Astrocyte (in vitro differentiated cells and primary cell): Measurements from ENCODE around the gene COX7B2. TPM values are rescaled to one million over a fixed set of nuclear protein-coding genes. Genes with fewer than 3 reads are reported as not detected.

ENCODE experiments used
- DNase-seq: peaks from one replicate; pipeline ENCODE4 v3.0.0-alpha.2; 2010; ENCODE audit warnings: low read depth
- FAIRE-seq: peaks from 2 replicates; lab custom pipeline; 2011; peaks lifted over from hg19 to GRCh38; lab: Jason Lieb, UNC
- H2AFZ ChIP-seq: 2 replicates; pipeline ENCODE4 v1.6.0; 2012; ENCODE audit warnings: low read depth, low read length, inconsistent platforms
- H3K27ac ChIP-seq: 2 replicates; pipeline ENCODE4 v1.5.1; 2011; ENCODE audit warnings: low read depth, low read length, inconsistent platforms
- H3K27me3 ChIP-seq: 2 replicates; pipeline ENCODE4 v1.6.0; 2011; ENCODE audit warnings: low read length, inconsistent platforms; ENCODE audit not compliant: insufficient read depth
- H3K36me3 ChIP-seq: 2 replicates; pipeline ENCODE4 v1.5.1; 2011; ENCODE audit warnings: low read length, inconsistent platforms; ENCODE audit not compliant: insufficient read depth
- H3K4me1 ChIP-seq: 2 replicates; pipeline ENCODE4 v1.5.1; 2011; ENCODE audit warnings: low read length, inconsistent platforms; ENCODE audit not compliant: insufficient read depth
- H3K4me2 ChIP-seq: 2 replicates; pipeline ENCODE4 v1.6.0; 2012; ENCODE audit warnings: low read length, inconsistent platforms
- H3K4me3 ChIP-seq: 2 replicates; pipeline ENCODE4 v1.5.1; 2011; ENCODE audit warnings: low read depth, mild to moderate bottlenecking, low read length, inconsistent platforms; ENCODE audit not compliant: insufficient read depth
- H3K79me2 ChIP-seq: 2 replicates; pipeline ENCODE4 v1.6.0; 2012; ENCODE audit warnings: mild to moderate bottlenecking, low read length, inconsistent platforms; ENCODE audit not compliant: insufficient read depth
- H3K9ac ChIP-seq: 2 replicates; pipeline ENCODE4 v1.6.0; 2012; ENCODE audit warnings: mild to moderate bottlenecking, low read length, inconsistent platforms
- H3K9me3 ChIP-seq: 2 replicates; pipeline ENCODE4 v1.5.1; 2012; ENCODE audit warnings: low read depth, mild to moderate bottlenecking, low read length, inconsistent platforms; ENCODE audit not compliant: insufficient read depth
- H4K20me1 ChIP-seq: 2 replicates; pipeline ENCODE4 v1.6.0; 2012; ENCODE audit warnings: low read length, inconsistent platforms; ENCODE audit not compliant: insufficient read depth
- H3K27ac Mint-ChIP-seq: one replicate; pipeline ENCODE4 v1.8.0; 2021; ENCODE audit warnings: mild to moderate bottlenecking, mixed read lengths; ENCODE audit not compliant: unreplicated experiment
- H3K27me3 Mint-ChIP-seq: one replicate; pipeline ENCODE4 v1.8.0; 2021; ENCODE audit warnings: low read depth, mixed read lengths; ENCODE audit not compliant: unreplicated experiment
- H3K36me3 Mint-ChIP-seq: one replicate; pipeline ENCODE4 v1.8.0; 2021; ENCODE audit warnings: low read depth, mixed read lengths; ENCODE audit not compliant: unreplicated experiment
- H3K4me1 Mint-ChIP-seq: one replicate; pipeline ENCODE4 v1.8.0; 2021; ENCODE audit warnings: low read depth, mixed read lengths; ENCODE audit not compliant: unreplicated experiment
- H3K4me3 Mint-ChIP-seq: one replicate; pipeline ENCODE4 v1.8.0; 2021; ENCODE audit warnings: mild to moderate bottlenecking, moderate library complexity, mixed read lengths; ENCODE audit not compliant: unreplicated experiment
- H3K9me3 Mint-ChIP-seq: one replicate; pipeline ENCODE4 v1.8.0; 2021; ENCODE audit warnings: mild to moderate bottlenecking, mixed read lengths; ENCODE audit not compliant: unreplicated experiment
- EZH2 ChIP-seq: IDR thresholded peaks from 2 replicates; pipeline ENCODE4 v1.6.1; 2012; ENCODE audit warnings: mild to moderate bottlenecking, low read length, inconsistent platforms; ENCODE audit not compliant: insufficient read depth
- total RNA-seq: library from RNA; stranded (reverse); gene quantifications from 2 replicates; pipeline ENCODE4 v1.2.1, GENCODE V29; 2021
- TF ChIP-seq, protein P1 (sequence below): IDR thresholded peaks from 2 replicates; pipeline ENCODE4 v1.5.1; 2011; ENCODE audit warnings: low read depth, mild to moderate bottlenecking, inconsistent platforms, low read length, moderate library complexity; ENCODE audit not compliant: insufficient read depth

Gene COX7B2
- total RNA-seq, 1 donor from 2014 or later, result not detected

DNA sequence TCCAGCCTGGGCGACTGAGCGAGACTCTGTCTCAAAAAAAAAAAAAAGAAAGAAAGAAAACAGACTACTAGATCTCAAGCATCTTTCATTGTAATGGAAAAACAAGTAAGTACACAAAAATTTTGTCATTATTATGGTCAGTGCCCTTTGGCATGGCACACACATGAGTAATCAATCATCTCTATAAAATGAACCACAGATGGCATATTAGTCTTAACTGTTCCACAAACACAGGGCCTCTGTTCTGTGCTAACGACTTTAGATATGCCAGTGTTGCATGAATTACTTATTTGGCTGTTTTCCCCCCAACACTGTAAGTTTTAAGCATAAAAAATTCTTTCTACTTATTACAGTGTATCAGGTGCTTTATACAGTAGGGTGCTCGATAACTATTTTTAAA lies 90.4 kb downstream of the COX7B2 start:
- Mint-ChIP-seq H3K9me3 (no peaks in the 10 kb centered on the region), H3K4me1 (no peaks in the 10 kb centered on the region), H3K27ac (no peak overlapping the region), H3K36me3 (no peaks in the 10 kb centered on the region), H3K27me3 (no peaks in the 10 kb centered on the region), H3K4me3 (no peak overlapping the region)
- H3K4me2 ChIP-seq, result no peak overlapping the region
- TF ChIP-seq, protein P1, sequence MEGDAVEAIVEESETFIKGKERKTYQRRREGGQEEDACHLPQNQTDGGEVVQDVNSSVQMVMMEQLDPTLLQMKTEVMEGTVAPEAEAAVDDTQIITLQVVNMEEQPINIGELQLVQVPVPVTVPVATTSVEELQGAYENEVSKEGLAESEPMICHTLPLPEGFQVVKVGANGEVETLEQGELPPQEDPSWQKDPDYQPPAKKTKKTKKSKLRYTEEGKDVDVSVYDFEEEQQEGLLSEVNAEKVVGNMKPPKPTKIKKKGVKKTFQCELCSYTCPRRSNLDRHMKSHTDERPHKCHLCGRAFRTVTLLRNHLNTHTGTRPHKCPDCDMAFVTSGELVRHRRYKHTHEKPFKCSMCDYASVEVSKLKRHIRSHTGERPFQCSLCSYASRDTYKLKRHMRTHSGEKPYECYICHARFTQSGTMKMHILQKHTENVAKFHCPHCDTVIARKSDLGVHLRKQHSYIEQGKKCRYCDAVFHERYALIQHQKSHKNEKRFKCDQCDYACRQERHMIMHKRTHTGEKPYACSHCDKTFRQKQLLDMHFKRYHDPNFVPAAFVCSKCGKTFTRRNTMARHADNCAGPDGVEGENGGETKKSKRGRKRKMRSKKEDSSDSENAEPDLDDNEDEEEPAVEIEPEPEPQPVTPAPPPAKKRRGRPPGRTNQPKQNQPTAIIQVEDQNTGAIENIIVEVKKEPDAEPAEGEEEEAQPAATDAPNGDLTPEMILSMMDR, result no peak
- no peak for TF ChIP-seq EZH2
- FAIRE-seq (no peak), DNase-seq (no peak)
- no peak overlapping the region for H3K4me3 ChIP-seq
- no peaks in the 10 kb centered on the region for H3K27me3 ChIP-seq
- H4K20me1 ChIP-seq, result no peaks in the 10 kb centered on the region
- no peaks in the 10 kb centered on the region for H3K36me3 ChIP-seq
- H3K9ac ChIP-seq, result no peak overlapping the region
- H3K4me1 ChIP-seq, result no peaks in the 10 kb centered on the region
- no peak overlapping the region for H2AFZ ChIP-seq
- H3K27ac ChIP-seq, result no peak overlapping the region
- no peaks in the 10 kb centered on the region for H3K79me2 ChIP-seq
- H3K9me3 ChIP-seq, result no peaks in the 10 kb centered on the region

DNA sequence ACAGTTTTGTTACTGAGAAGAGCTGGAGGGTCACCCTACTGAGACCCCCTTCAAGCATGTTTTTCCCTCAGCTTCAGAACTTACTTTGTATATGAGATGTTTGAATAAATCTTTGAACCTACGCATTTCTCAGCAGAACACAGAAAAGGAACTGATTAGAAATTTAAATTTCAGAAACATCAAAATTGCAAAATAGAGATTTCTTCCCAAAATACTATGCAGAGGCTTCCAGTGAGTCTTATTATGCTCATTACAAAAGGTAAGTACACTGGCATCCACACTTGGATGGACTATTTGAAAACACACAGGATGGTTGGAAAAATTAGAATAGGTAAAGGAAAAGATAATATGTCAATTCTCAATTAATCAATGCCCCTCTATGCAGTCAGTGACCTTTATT lies 91.2 kb downstream of the COX7B2 start:
- Histone ChIP-seq H4K20me1 (no peaks in the 10 kb centered on the region), H3K9ac (no peak overlapping the region), H3K4me3 (no peak overlapping the region), H3K79me2 (no peaks in the 10 kb centered on the region), H3K4me2 (no peak overlapping the region), H2AFZ (no peak overlapping the region), H3K9me3 (no peaks in the 10 kb centered on the region), H3K27me3 (no peaks in the 10 kb centered on the region), H3K4me1 (no peaks in the 10 kb centered on the region), H3K27ac (no peak overlapping the region), H3K36me3 (no peaks in the 10 kb centered on the region)
- H3K27ac Mint-ChIP-seq, result no peak overlapping the region
- H3K36me3 Mint-ChIP-seq, result no peaks in the 10 kb centered on the region
- no peaks in the 10 kb centered on the region for H3K27me3 Mint-ChIP-seq
- no peak for TF ChIP-seq EZH2
- TF ChIP-seq, protein P1, result no peak
- DNase-seq (no peak), FAIRE-seq (no peak)
- no peaks in the 10 kb centered on the region for H3K9me3 Mint-ChIP-seq
- no peaks in the 10 kb centered on the region for H3K4me1 Mint-ChIP-seq
- H3K4me3 Mint-ChIP-seq, result no peak overlapping the region

DNA sequence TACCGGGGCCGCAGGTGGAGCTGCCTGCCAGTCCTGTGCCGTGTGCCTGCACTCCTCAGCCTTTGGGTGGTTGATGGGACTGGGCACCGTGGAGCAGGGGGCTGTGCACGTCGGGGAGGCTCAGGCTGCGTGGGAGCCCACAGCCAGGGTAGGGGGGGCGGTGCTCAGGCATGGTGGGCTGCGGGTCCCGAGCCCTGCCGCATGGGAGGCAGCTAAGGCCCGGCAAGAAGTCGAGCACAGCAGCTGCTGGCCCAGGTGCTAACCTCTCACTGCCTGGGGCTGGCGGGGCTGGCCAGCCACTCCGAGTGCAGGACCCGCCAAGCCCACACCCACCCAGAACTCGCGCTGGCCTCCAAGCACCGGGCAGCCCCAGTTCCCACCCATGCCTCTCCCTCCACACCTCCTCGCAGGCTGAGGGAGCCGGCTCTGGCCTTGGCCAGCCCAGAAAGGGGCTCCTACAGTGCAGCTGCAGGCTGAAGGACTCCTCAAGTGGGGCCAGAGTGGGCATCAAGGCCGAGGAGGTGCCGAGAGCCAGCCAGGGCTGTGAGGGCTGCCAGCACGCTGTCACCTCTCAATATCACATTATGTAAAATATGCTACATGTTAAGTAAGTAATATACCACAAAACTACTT lies 104.1 kb downstream of the COX7B2 start:
- Mint-ChIP-seq H3K4me1 (no peaks in the 10 kb centered on the region), H3K27ac (no peak overlapping the region), H3K27me3 (no peaks in the 10 kb centered on the region), H3K36me3 (no peaks in the 10 kb centered on the region), H3K4me3 (no peak overlapping the region), H3K9me3 (no peaks in the 10 kb centered on the region)
- H4K20me1 ChIP-seq, result no peaks in the 10 kb centered on the region
- H3K4me1 ChIP-seq, result no peaks in the 10 kb centered on the region
- no peaks in the 10 kb centered on the region for H3K79me2 ChIP-seq
- FAIRE-seq (no peak), DNase-seq (no peak)
- no peak overlapping the region for H2AFZ ChIP-seq
- no peaks in the 10 kb centered on the region for H3K27me3 ChIP-seq
- no peak overlapping the region for H3K4me2 ChIP-seq
- TF ChIP-seq, protein P1, result no peak
- no peak for TF ChIP-seq EZH2
- H3K4me3 ChIP-seq, result no peak overlapping the region
- no peaks in the 10 kb centered on the region for H3K36me3 ChIP-seq
- no peak overlapping the region for H3K27ac ChIP-seq
- H3K9me3 ChIP-seq, result no peaks in the 10 kb centered on the region
- no peak overlapping the region for H3K9ac ChIP-seq
